ENCODE measurements around the gene MTUS2. TPM values are rescaled to one million over a fixed set of nuclear protein-coding genes. Genes with fewer than 3 reads are reported as not detected.

MTUS2 gene
- total RNA-seq, 1 donor from 2014 or later, result 4.1 TPM

GRCh38 chr13:29008296-29008695 is 188.2 kb downstream of the MTUS2 start:
- DNase-seq (ENCODE audit: extremely low spot score, unreplicated experiment), result no peak
- H3K27me3 Mint-ChIP-seq, result peaks cover 9% of the 10 kb centered on the region
- no peaks in the 10 kb centered on the region for H3K36me3 Mint-ChIP-seq
- no peak for TF ChIP-seq CTCF (conservative IDR thresholded peaks at IDR 0.05)
- no peak overlapping the region for H3K27ac Mint-ChIP-seq
- H3K9me3 Mint-ChIP-seq, result no peaks in the 10 kb centered on the region
- H3K4me1 Mint-ChIP-seq (ENCODE audit: unreplicated experiment), result no peaks in the 10 kb centered on the region
- no peak overlapping the region for H3K4me3 Mint-ChIP-seq

GRCh38 chr13:29020314-29020713 is 200.2 kb downstream of the MTUS2 start:
- Mint-ChIP-seq H3K27ac (no peak overlapping the region), H3K4me1 (ENCODE audit: unreplicated experiment) (no peaks in the 10 kb centered on the region), H3K27me3 (no peaks in the 10 kb centered on the region), H3K4me3 (no peak overlapping the region), H3K36me3 (no peaks in the 10 kb centered on the region), H3K9me3 (peaks cover 5% of the 10 kb centered on the region)
- no peak for TF ChIP-seq CTCF (conservative IDR thresholded peaks at IDR 0.05)
- DNase-seq (ENCODE audit: extremely low spot score, unreplicated experiment), result no peak

- no peak for DNase-seq (ENCODE audit: extremely low spot score, unreplicated experiment)
- no peaks in the 10 kb centered on the region for H3K36me3 Mint-ChIP-seq
- no peak for TF ChIP-seq CTCF (conservative IDR thresholded peaks at IDR 0.05)
- H3K4me1 Mint-ChIP-seq (ENCODE audit: unreplicated experiment), result no peaks in the 10 kb centered on the region
- no peak overlapping the region for H3K27ac Mint-ChIP-seq
- H3K27me3 Mint-ChIP-seq, result no peaks in the 10 kb centered on the region
- H3K4me3 Mint-ChIP-seq, result no peak overlapping the region
- H3K9me3 Mint-ChIP-seq, result peaks cover 5% of the 10 kb centered on the region
Measured at GRCh38 chr13:29021311-29021710, 201.2 kb downstream of the MTUS2 start.

- H3K36me3 Mint-ChIP-seq, result no peaks in the 10 kb centered on the region
- no peaks in the 10 kb centered on the region for H3K4me1 Mint-ChIP-seq (ENCODE audit: unreplicated experiment)
- TF ChIP-seq CTCF (conservative IDR thresholded peaks at IDR 0.05), result no peak
- H3K4me3 Mint-ChIP-seq, result no peak overlapping the region
- no peak for DNase-seq (ENCODE audit: extremely low spot score, unreplicated experiment)
- H3K27ac Mint-ChIP-seq, result no peak overlapping the region
- H3K27me3 Mint-ChIP-seq, result no peaks in the 10 kb centered on the region
- peaks cover 5% of the 10 kb centered on the region for H3K9me3 Mint-ChIP-seq
Measured at GRCh38 chr13:29021717-29022116, 201.6 kb downstream of the MTUS2 start.

- Mint-ChIP-seq H3K4me3 (no peak overlapping the region), H3K4me1 (ENCODE audit: unreplicated experiment) (no peaks in the 10 kb centered on the region), H3K27ac (no peak overlapping the region), H3K36me3 (no peaks in the 10 kb centered on the region), H3K27me3 (no peaks in the 10 kb centered on the region), H3K9me3 (peaks cover 5% of the 10 kb centered on the region)
- DNase-seq (ENCODE audit: extremely low spot score, unreplicated experiment), result no peak
- TF ChIP-seq CTCF (conservative IDR thresholded peaks at IDR 0.05), result no peak
Measured at GRCh38 chr13:29022410-29022809, 202.3 kb downstream of the MTUS2 start.

- H3K27ac Mint-ChIP-seq, result no peak overlapping the region
- H3K9me3 Mint-ChIP-seq, result peaks cover 5% of the 10 kb centered on the region
- no peaks in the 10 kb centered on the region for H3K27me3 Mint-ChIP-seq
- H3K36me3 Mint-ChIP-seq, result no peaks in the 10 kb centered on the region
- DNase-seq (ENCODE audit: extremely low spot score, unreplicated experiment), result no peak
- no peaks in the 10 kb centered on the region for H3K4me1 Mint-ChIP-seq (ENCODE audit: unreplicated experiment)
- TF ChIP-seq CTCF (conservative IDR thresholded peaks at IDR 0.05), result no peak
- no peak overlapping the region for H3K4me3 Mint-ChIP-seq
Measured at GRCh38 chr13:29022968-29023367, 202.8 kb downstream of the MTUS2 start.
